Mesothelial cell of epicardium (in vitro differentiated cells): Measurements from ENCODE around the gene NFATC1. TPM values are rescaled to one million over a fixed set of nuclear protein-coding genes. Genes with fewer than 3 reads are reported as not detected.

Source experiments
- DNase-seq, 2 experiments: peaks; one replicate each; pipeline ENCODE4 v3.0.0; 2021; ENCODE audit warnings: low spot score in 2 of 2; ENCODE audit not compliant: unreplicated experiment in 2 of 2
- H3K27ac Mint-ChIP-seq: 2 replicates; pipeline ENCODE4 v1.8.0; 2021; ENCODE audit warnings: mixed read lengths
- H3K27me3 Mint-ChIP-seq: 2 replicates; pipeline ENCODE4 v1.8.0; 2021; ENCODE audit warnings: low read depth, mixed read lengths
- H3K36me3 Mint-ChIP-seq: 2 replicates; pipeline ENCODE4 v1.8.0; 2021; ENCODE audit warnings: mixed read lengths
- H3K4me1 Mint-ChIP-seq: 2 replicates; pipeline ENCODE4 v1.8.0; 2021; ENCODE audit warnings: mixed read lengths
- H3K4me3 Mint-ChIP-seq: 2 replicates; pipeline ENCODE4 v1.8.0; 2021; ENCODE audit warnings: mild to moderate bottlenecking, moderate library complexity, mixed read lengths
- H3K9me3 Mint-ChIP-seq: 2 replicates; pipeline ENCODE4 v1.8.0; 2021; ENCODE audit warnings: mixed read lengths
- CTCF ChIP-seq: fragments of 200-600 bp; sonication (generic); IDR thresholded peaks from one replicate; pipeline ENCODE4 v1.5.0; 2021; ENCODE audit warnings: antibody characterized with exemption; ENCODE audit not compliant: unreplicated experiment
- total RNA-seq: library from RNA; stranded (reverse); gene quantifications from 3 replicates; pipeline ENCODE4 v1.2.1, GENCODE V29; 2021

NFATC1 gene
- total RNA-seq, 1 donor from 2014 or later: 13.4 TPM

- Mint-ChIP-seq H3K4me3 (peak overlapping the region; percentile 50), H3K36me3 (peaks cover 5% of the 10 kb centered on the region), H3K27me3 (no peaks in the 10 kb centered on the region), H3K4me1 (peaks cover 29% of the 10 kb centered on the region), H3K27ac (peak overlapping the region; percentile 98), H3K9me3 (peaks cover 5% of the 10 kb centered on the region)
- peak; percentile 37 to 74 for DNase-seq
- no peak for TF ChIP-seq CTCF
Observed at GRCh38 chr18:79567481-79568147, 171.9 kb downstream of the NFATC1 start.

- H3K9me3 Mint-ChIP-seq: peaks cover 14% of the 10 kb centered on the region
- no peaks in the 10 kb centered on the region for H3K27me3 Mint-ChIP-seq
- H3K36me3 Mint-ChIP-seq: peaks cover 5% of the 10 kb centered on the region
- no peak overlapping the region for H3K4me3 Mint-ChIP-seq
- TF ChIP-seq CTCF: no peak
- peaks cover 29% of the 10 kb centered on the region for H3K4me1 Mint-ChIP-seq
- H3K27ac Mint-ChIP-seq: no peak overlapping the region
- DNase-seq: no peak
Observed at GRCh38 chr18:79568543-79569205, 172.9 kb downstream of the NFATC1 start.

- TF ChIP-seq CTCF: no peak
- no peaks in the 10 kb centered on the region for H3K27me3 Mint-ChIP-seq
- H3K9me3 Mint-ChIP-seq: peaks cover 14% of the 10 kb centered on the region
- peaks cover 29% of the 10 kb centered on the region for H3K4me1 Mint-ChIP-seq
- peak; percentile 2 to 28 for DNase-seq
- peaks cover 5% of the 10 kb centered on the region for H3K36me3 Mint-ChIP-seq
- no peak overlapping the region for H3K27ac Mint-ChIP-seq
- no peak overlapping the region for H3K4me3 Mint-ChIP-seq
Observed at GRCh38 chr18:79569720-79570119, 174.0 kb downstream of the NFATC1 start.

GRCh38 chr18:79570266-79571201 is 174.8 kb downstream of the NFATC1 start:
- TF ChIP-seq CTCF: no peak
- Mint-ChIP-seq H3K4me3 (no peak overlapping the region), H3K4me1 (peaks cover 29% of the 10 kb centered on the region), H3K27me3 (no peaks in the 10 kb centered on the region), H3K27ac (peak overlapping the region; percentile 45), H3K36me3 (peaks cover 5% of the 10 kb centered on the region), H3K9me3 (peaks cover 14% of the 10 kb centered on the region)
- DNase-seq: peak; percentile 15 to 35

- peaks cover 5% of the 10 kb centered on the region for H3K36me3 Mint-ChIP-seq
- DNase-seq: peak; percentile 16 to 34
- peaks cover 29% of the 10 kb centered on the region for H3K4me1 Mint-ChIP-seq
- TF ChIP-seq CTCF: no peak
- H3K27me3 Mint-ChIP-seq: no peaks in the 10 kb centered on the region
- no peak overlapping the region for H3K4me3 Mint-ChIP-seq
- H3K27ac Mint-ChIP-seq: no peak overlapping the region
- H3K9me3 Mint-ChIP-seq: peaks cover 14% of the 10 kb centered on the region
Observed at GRCh38 chr18:79571211-79572092, 175.7 kb downstream of the NFATC1 start.
